SK-N-SH treated with all-trans-retinoic acid at 6 μM for 48 hours (cell line): Measurements from ENCODE around the gene HADH.
"Not testable (repeated sequence)": the region's sequence is repeated elsewhere in the genome, so short reads cannot be mapped to it uniquely, and the experiment has no call there.

Experiments
- ATAC-seq: fragments of 200-7000 bp; cut with Tn5 transposase; 3 replicates; pipeline ENCODE4 v1.9.1; 2020; ENCODE audit warnings: mild to moderate bottlenecking, moderate library complexity
- ARNTL ChIP-seq: fragments of 450-650 bp; formaldehyde crosslinking; IDR thresholded peaks from 2 replicates; pipeline ENCODE4 v1.5.0; 2020; ENCODE audit warnings: low read depth, mild to moderate bottlenecking, moderate library complexity, borderline replicate concordance
- BACH2 ChIP-seq: fragments of 250-450 bp; sonication (Bioruptor Pico); IDR thresholded peaks from 2 replicates; pipeline ENCODE4 v1.9.0; 2021; ENCODE audit warnings: mild to moderate bottlenecking, borderline replicate concordance
- CREB5 ChIP-seq: fragments of 250-450 bp; sonication (Bioruptor Pico); IDR thresholded peaks from 2 replicates; pipeline ENCODE4 v1.5.1; 2020; ENCODE audit warnings: low read depth, mild to moderate bottlenecking, moderate library complexity
- CSDC2 ChIP-seq: fragments of 250-450 bp; sonication (Bioruptor Pico); IDR thresholded peaks from 2 replicates; pipeline ENCODE4 v1.5.0; 2020; ENCODE audit warnings: mild to moderate bottlenecking, moderate library complexity
- CSRNP3 ChIP-seq: fragments of 250-450 bp; sonication (Bioruptor Pico); IDR thresholded peaks from 2 replicates; pipeline ENCODE4 v1.5.1; 2021; ENCODE audit warnings: mild to moderate bottlenecking, moderate library complexity
- ESRRG ChIP-seq: fragments of 250-450 bp; sonication (Bioruptor Pico); IDR thresholded peaks from 2 replicates; pipeline ENCODE4 v1.6.1; 2021; ENCODE audit warnings: mild to moderate bottlenecking
- GLIS3 ChIP-seq: fragments of 250-450 bp; sonication (Bioruptor Pico); IDR thresholded peaks from 2 replicates; pipeline ENCODE4 v1.5.0; 2020; ENCODE audit warnings: mild to moderate bottlenecking, moderate library complexity
- OSR1 ChIP-seq: fragments of 250-450 bp; sonication (Bioruptor Pico); IDR thresholded peaks from 2 replicates; pipeline ENCODE4 v1.8.0; 2022; ENCODE audit warnings: moderate library complexity, mild to moderate bottlenecking, inconsistent platforms
- PATZ1 ChIP-seq: fragments of 250-450 bp; sonication (Bioruptor Pico); IDR thresholded peaks from 2 replicates; pipeline ENCODE4 v1.8.0; 2020; ENCODE audit warnings: mild to moderate bottlenecking, moderate library complexity, borderline replicate concordance
- POU6F1 ChIP-seq: fragments of 250-450 bp; sonication (Bioruptor Pico); IDR thresholded peaks from 2 replicates; pipeline ENCODE4 v1.8.0; 2021; ENCODE audit warnings: low read depth, mild to moderate bottlenecking, moderate library complexity, borderline replicate concordance
- PPARA ChIP-seq: fragments of 250-450 bp; sonication (Bioruptor Pico); IDR thresholded peaks from 2 replicates; pipeline ENCODE4 v1.5.0; 2020; ENCODE audit warnings: mild to moderate bottlenecking, borderline replicate concordance
- SNAI2 ChIP-seq: fragments of 250-450 bp; sonication (Bioruptor Pico); IDR thresholded peaks from 2 replicates; pipeline ENCODE4 v1.5.0; 2020; ENCODE audit warnings: mild to moderate bottlenecking, moderate library complexity
- TCF4 ChIP-seq: fragments of 250-450 bp; sonication (Bioruptor Pico); IDR thresholded peaks from 2 replicates; pipeline ENCODE4 v1.8.0; 2021; ENCODE audit warnings: mild to moderate bottlenecking, moderate library complexity, borderline replicate concordance
- TOX ChIP-seq: fragments of 250-450 bp; sonication (Bioruptor Pico); IDR thresholded peaks from 2 replicates; pipeline ENCODE4 v1.8.0; 2021; ENCODE audit warnings: mild to moderate bottlenecking, moderate library complexity, borderline replicate concordance
- TSHZ2 ChIP-seq: fragments of 250-450 bp; sonication (Bioruptor Pico); IDR thresholded peaks from 2 replicates; pipeline ENCODE4 v1.5.0; 2020; ENCODE audit warnings: mild to moderate bottlenecking, moderate library complexity
- ZC3H10 ChIP-seq: fragments of 250-450 bp; sonication (Bioruptor Pico); IDR thresholded peaks from 2 replicates; pipeline ENCODE4 v1.5.1; 2021; ENCODE audit warnings: mild to moderate bottlenecking, moderate library complexity
- ZFP3 ChIP-seq: fragments of 250-450 bp; sonication (Bioruptor Pico); IDR thresholded peaks from 2 replicates; pipeline ENCODE4 v1.5.0; 2020; ENCODE audit warnings: mild to moderate bottlenecking, moderate library complexity
- ZFP30 ChIP-seq: fragments of 450-650 bp; formaldehyde crosslinking; IDR thresholded peaks from 2 replicates; pipeline ENCODE4 v1.5.0; 2022; ENCODE audit warnings: mild to moderate bottlenecking, moderate library complexity
- ZNF565 ChIP-seq: fragments of 450-650 bp; formaldehyde crosslinking; conservative IDR thresholded peaks from 2 replicates; pipeline ENCODE4 v1.5.0; 2020; ENCODE audit warnings: low read depth, mild to moderate bottlenecking, moderate library complexity
- ZNF70 ChIP-seq: fragments of 450-650 bp; formaldehyde crosslinking; IDR thresholded peaks from 2 replicates; pipeline ENCODE4 v1.5.0; 2020; ENCODE audit warnings: mild to moderate bottlenecking, moderate library complexity
- ZNF8 ChIP-seq: fragments of 450-650 bp; formaldehyde crosslinking; IDR thresholded peaks from 2 replicates; pipeline ENCODE4 v1.5.0; 2020; ENCODE audit warnings: mild to moderate bottlenecking, moderate library complexity

HADH gene

GRCh38 chr4:108049406-108049805, 59.7 kb downstream of the HADH start:
- ATAC-seq, result no peak
- no peak for TF ChIP-seq SNAI2 (CRISPR knock-in tag)
- TF ChIP-seq CSRNP3 (CRISPR knock-in tag), result no peak

- not testable (repeated sequence) for ATAC-seq
Observed at GRCh38 chr4:108050166-108051111, 60.8 kb downstream of the HADH start.

GRCh38 chr4:108051343-108051742, 61.7 kb downstream of the HADH start:
- TF ChIP-seq CSRNP3 (CRISPR knock-in tag) (no peak), PPARA (CRISPR knock-in tag) (no peak), BACH2 (CRISPR knock-in tag) (no peak), SNAI2 (CRISPR knock-in tag) (no peak)
- TF ChIP-seq, all 23 proteins: peak for 0
- ATAC-seq, result no peak

- ATAC-seq, result no peak
- TF ChIP-seq CSRNP3 (CRISPR knock-in tag) (no peak), GLIS3 (CRISPR knock-in tag) (no peak), SNAI2 (CRISPR knock-in tag) (no peak), ARNTL (CRISPR knock-in tag) (no peak), TOX (CRISPR knock-in tag) (no peak), ZNF8 (CRISPR knock-in tag) (no peak), PATZ1 (CRISPR knock-in tag) (no peak), CREB5 (no peak), ZNF70 (CRISPR knock-in tag) (no peak), ESRRG (CRISPR knock-in tag) (no peak), ZC3H10 (CRISPR knock-in tag) (no peak), CSDC2 (CRISPR knock-in tag) (no peak), ZFP3 (no peak), ZNF565 (CRISPR knock-in tag) (no peak)
Observed at GRCh38 chr4:108052558-108053120, 63.0 kb downstream of the HADH start.

- no peak for ATAC-seq
- TF ChIP-seq TCF4 (CRISPR knock-in tag) (no peak), TSHZ2 (CRISPR knock-in tag) (no peak), ZNF565 (CRISPR knock-in tag) (no peak), POU6F1 (CRISPR knock-in tag) (no peak), ZFP30 (no peak), PPARA (CRISPR knock-in tag) (no peak), OSR1 (CRISPR knock-in tag) (no peak), ZC3H10 (CRISPR knock-in tag) (no peak), CSDC2 (CRISPR knock-in tag) (no peak)
Observed at GRCh38 chr4:108053251-108053711, 63.6 kb downstream of the HADH start.
